Uterus (tissue), 4 donors: ENCODE results near the gene SLC16A12. TPM values are rescaled to one million over a fixed set of nuclear protein-coding genes. Genes with fewer than 3 reads are reported as not detected.

ENCODE experiments used
- DNase-seq, 2 donors: peaks; one replicate each; pipeline ENCODE4 v3.0.0-alpha.2; 2019 to 2020
- H3K27ac ChIP-seq, 2 donors: fragments of 200-600 bp; sonication (generic); 1 replicate in 1 of 2; 2 replicates in 1 of 2; pipeline ENCODE4 v1.5.1; 2016 to 2018
- H3K27me3 ChIP-seq, 2 donors: fragments of 200-600 bp; sonication (generic); one replicate each; pipeline ENCODE4 v1.5.1; 2018 to 2019; ENCODE audit warnings: control low read depth in 1 of 2
- H3K36me3 ChIP-seq, 2 donors: fragments of 200-600 bp; sonication (generic); one replicate each; pipeline ENCODE4 v1.5.1; 2019; ENCODE audit warnings: control low read depth in 1 of 2
- H3K4me1 ChIP-seq, 2 donors: fragments of 200-600 bp; sonication (generic); one replicate each; pipeline ENCODE4 v1.5.1; 2018 to 2019; ENCODE audit warnings: control low read depth in 1 of 2
- H3K4me3 ChIP-seq, 2 donors: fragments of 200-600 bp; sonication (generic); 1 replicate in 1 of 2; 2 replicates in 1 of 2; pipeline ENCODE4 v1.5.1; 2018 to 2019; ENCODE audit warnings: mild to moderate bottlenecking in 1 of 2
- H3K9me3 ChIP-seq, 2 donors: fragments of 200-600 bp; sonication (generic); one replicate each; pipeline ENCODE4 v1.5.1; 2019; ENCODE audit warnings: control low read depth in 1 of 2
- POLR2A ChIP-seq, 2 donors: fragments of 450-650 bp; IDR thresholded peaks; one replicate each; pipeline ENCODE4 v1.6.1; 2016; ENCODE audit warnings: antibody characterized with exemption in 2 of 2, mild to moderate bottlenecking in 1 of 2, moderate library complexity in 1 of 2
- intact Hi-C: fragments of 100-400 bp; cut with DNase I; formaldehyde crosslinking; loops from one replicate; pipeline ENCODE4 v1.15.1; 2023; ENCODE audit warnings: low total_unique reads
- total RNA-seq, 4 donors: library from RNA; depleted of rRNA in 3 of 4; stranded (reverse); fragments of >200 nt in 3 of 4; gene quantifications; one replicate each; pipeline versions ENCODE4 v1.1.0 to v1.2.4, GENCODE V29; 2014 to 2023
- TF ChIP-seq, protein P1 (sequence below), 4 experiments: fragments of 200-600 bp in 2 of 4; fragments of 450-650 bp in 2 of 4; sonication (generic) in 2 of 4; IDR thresholded peaks; one replicate each; pipeline ENCODE4 v1.5.1; 2016 to 2019; ENCODE audit warnings: antibody characterized with exemption in 4 of 4, mild to moderate bottlenecking in 2 of 4, moderate library complexity in 1 of 4
- donor health status: DM: yes; HTN: yes; CAD: no.

SLC16A12 gene
- total RNA-seq, 4 donors from 2014 or later = 0.26 to 7.4 (median 0.51) TPM

DNA sequence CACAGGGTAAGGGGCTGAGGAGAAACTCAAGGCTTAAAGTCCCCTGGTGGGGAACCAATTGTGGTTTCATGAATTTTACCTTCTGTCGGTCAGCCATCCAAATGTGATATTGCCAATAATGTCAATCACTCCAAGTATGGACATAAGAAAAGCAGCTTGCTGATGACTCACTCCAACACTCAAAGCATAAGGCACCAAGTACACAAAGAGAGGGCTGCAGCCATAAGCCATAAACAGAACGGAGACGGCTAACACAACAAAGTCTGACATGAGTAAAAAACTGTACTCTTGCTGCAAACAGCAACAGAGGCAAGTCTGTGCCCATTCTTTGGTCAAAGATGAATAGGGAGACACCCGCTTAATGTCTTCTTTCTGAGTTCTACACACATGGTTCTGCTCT lies 96.9 kb downstream of the SLC16A12 start:
- Histone ChIP-seq H3K27ac (no peak overlapping the region), H3K27me3 (no peaks in the 10 kb centered on the region), H3K9me3 (no peaks in the 10 kb centered on the region), H3K36me3 (no peaks in the 10 kb centered on the region), H3K4me1 (no peaks in the 10 kb centered on the region), H3K4me3 (no peak overlapping the region)
- no peak for DNase-seq
- intact Hi-C loops = no loop called here
- TF ChIP-seq, protein P1, sequence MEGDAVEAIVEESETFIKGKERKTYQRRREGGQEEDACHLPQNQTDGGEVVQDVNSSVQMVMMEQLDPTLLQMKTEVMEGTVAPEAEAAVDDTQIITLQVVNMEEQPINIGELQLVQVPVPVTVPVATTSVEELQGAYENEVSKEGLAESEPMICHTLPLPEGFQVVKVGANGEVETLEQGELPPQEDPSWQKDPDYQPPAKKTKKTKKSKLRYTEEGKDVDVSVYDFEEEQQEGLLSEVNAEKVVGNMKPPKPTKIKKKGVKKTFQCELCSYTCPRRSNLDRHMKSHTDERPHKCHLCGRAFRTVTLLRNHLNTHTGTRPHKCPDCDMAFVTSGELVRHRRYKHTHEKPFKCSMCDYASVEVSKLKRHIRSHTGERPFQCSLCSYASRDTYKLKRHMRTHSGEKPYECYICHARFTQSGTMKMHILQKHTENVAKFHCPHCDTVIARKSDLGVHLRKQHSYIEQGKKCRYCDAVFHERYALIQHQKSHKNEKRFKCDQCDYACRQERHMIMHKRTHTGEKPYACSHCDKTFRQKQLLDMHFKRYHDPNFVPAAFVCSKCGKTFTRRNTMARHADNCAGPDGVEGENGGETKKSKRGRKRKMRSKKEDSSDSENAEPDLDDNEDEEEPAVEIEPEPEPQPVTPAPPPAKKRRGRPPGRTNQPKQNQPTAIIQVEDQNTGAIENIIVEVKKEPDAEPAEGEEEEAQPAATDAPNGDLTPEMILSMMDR (IDR thresholded peaks at IDR 0.05) = no peak
- no peak for TF ChIP-seq POLR2A (IDR thresholded peaks at IDR 0.05)

DNA sequence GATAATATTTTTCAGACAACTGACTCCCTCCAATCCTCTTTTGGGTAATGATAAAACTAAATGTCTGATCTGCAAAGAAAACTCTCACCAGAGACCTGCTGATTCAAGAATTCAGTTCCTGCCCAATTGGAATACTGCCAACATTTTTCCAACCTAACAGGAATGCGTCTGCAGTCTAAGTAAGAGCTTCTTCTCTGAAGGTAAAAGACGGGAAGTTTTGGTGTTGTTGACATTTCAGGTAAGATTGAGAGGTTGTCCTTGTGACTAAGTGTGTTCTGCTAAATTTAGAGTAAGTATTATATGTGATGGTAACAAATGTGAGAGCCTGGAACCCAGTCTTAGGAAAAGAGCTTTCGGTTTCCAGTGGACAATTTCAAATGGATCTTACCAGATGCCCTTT lies 103.4 kb downstream of the SLC16A12 start:
- no peaks in the 10 kb centered on the region for H3K27me3 ChIP-seq
- no peaks in the 10 kb centered on the region for H3K4me1 ChIP-seq
- intact Hi-C loops = loop anchor here (5.0 kb wide), 1 partner anchor 130 kb away; no protein-coding TSS in a partner anchor
- no peaks in the 10 kb centered on the region for H3K9me3 ChIP-seq
- no peak for DNase-seq
- H3K4me3 ChIP-seq = no peak overlapping the region
- no peaks in the 10 kb centered on the region for H3K36me3 ChIP-seq
- no peak overlapping the region for H3K27ac ChIP-seq
- no peak for TF ChIP-seq POLR2A (IDR thresholded peaks at IDR 0.05)
- TF ChIP-seq, protein P1 (IDR thresholded peaks at IDR 0.05) = no peak

DNA sequence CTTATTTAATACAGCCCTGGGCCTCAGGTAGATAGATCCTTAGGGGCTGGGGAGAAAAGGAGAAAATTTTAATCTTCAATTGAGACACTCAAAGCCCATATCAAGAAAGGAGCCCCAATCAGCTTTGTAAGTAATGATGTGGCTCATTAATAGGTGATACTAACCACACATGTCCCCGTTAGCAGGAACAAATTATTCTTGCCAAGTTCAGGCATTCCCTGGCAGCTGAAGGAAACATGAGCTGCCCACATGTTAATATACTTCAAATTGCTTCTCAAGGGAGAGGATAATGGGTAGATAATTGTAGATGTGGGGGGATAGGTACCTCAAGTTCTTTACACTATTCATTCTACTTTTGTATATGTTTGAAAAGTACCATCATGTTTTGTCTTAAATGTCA lies 106.5 kb downstream of the SLC16A12 start:
- intact Hi-C loops = no loop called here
- H3K36me3 ChIP-seq = no peaks in the 10 kb centered on the region
- no peaks in the 10 kb centered on the region for H3K4me1 ChIP-seq
- DNase-seq = no peak
- no peak overlapping the region for H3K27ac ChIP-seq
- H3K9me3 ChIP-seq = no peaks in the 10 kb centered on the region
- no peak overlapping the region for H3K4me3 ChIP-seq
- TF ChIP-seq POLR2A (IDR thresholded peaks at IDR 0.05) = no peak
- TF ChIP-seq, protein P1 (IDR thresholded peaks at IDR 0.05) = no peak
- no peaks in the 10 kb centered on the region for H3K27me3 ChIP-seq

DNA sequence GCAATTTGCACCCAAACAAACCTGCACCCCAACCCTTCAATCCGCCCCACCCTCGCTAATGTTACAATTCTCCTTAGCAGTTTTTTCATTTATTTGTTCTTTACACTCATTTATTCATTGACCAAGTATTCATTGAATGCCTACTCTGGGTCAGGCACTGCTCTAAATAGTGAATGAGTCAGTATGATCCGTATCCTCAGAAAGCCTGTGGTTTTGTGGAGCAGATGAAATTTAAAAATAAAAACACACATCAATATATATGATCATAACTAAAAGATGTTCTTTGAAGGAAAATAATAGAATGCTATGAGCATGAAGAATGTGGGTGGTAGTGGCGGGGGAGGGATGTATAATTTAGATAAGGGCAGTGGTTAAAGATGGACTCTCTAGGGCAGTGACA lies 107.8 kb downstream of the SLC16A12 start:
- Histone ChIP-seq H3K27ac (no peak overlapping the region), H3K9me3 (no peaks in the 10 kb centered on the region), H3K4me3 (no peak overlapping the region), H3K36me3 (no peaks in the 10 kb centered on the region), H3K4me1 (no peaks in the 10 kb centered on the region), H3K27me3 (no peaks in the 10 kb centered on the region)
- DNase-seq = no peak
- intact Hi-C loops = no loop called here
- TF ChIP-seq POLR2A (IDR thresholded peaks at IDR 0.05) = no peak
- TF ChIP-seq, protein P1 (IDR thresholded peaks at IDR 0.05) = no peak

DNA sequence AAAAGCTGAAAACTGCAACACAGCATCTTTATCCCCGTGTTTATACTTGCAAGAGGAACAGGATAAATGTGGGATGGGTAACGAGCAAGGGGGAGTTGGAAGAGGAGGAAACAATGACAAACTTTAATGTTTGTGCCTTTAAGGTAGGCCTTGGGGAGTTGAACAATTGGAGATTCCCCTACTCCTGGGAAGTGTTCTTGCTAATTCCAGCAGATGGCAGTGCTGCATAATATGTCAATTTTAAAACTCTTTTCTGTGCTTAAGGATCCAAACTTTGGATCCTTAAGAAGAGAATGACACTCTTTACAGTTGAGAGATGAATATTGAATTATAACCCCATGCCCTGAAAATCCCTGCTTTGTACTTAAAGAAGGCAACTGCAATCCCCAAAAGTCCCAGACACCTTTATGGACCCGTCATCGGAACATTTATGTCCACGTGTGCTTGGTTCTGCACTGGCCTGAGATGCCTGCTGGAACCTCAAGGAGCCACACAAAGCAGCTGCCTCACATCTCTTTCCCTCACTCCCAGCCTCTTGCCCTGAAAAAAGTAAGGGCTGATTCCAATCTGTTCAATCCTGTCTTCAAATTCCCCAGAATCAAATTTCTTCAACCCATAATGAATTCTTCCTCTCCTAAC lies 109.0 kb downstream of the SLC16A12 start:
- no peaks in the 10 kb centered on the region for H3K4me1 ChIP-seq
- intact Hi-C loops = no loop called here
- H3K4me3 ChIP-seq = no peak overlapping the region
- no peaks in the 10 kb centered on the region for H3K36me3 ChIP-seq
- TF ChIP-seq, protein P1 (IDR thresholded peaks at IDR 0.05) = peak; percentile 82 to 88 (median 85)
- no peak for TF ChIP-seq POLR2A (IDR thresholded peaks at IDR 0.05)
- no peaks in the 10 kb centered on the region for H3K27me3 ChIP-seq
- H3K9me3 ChIP-seq = no peaks in the 10 kb centered on the region
- no peak for DNase-seq
- no peak overlapping the region for H3K27ac ChIP-seq
